Naive B cell (primary cell): ENCODE data around the gene ASAP2. TPM values are rescaled to one million over a fixed set of nuclear protein-coding genes. Genes with fewer than 3 reads are reported as not detected.
A peak's percentile ranks its signal among the peaks of the same experiment; 100 is the strongest.

ENCODE experiments used
- ATAC-seq, 2 donors: fragments of 150-1000 bp; cut with Tn5 transposase; 2 replicates each; pipeline ENCODE4 v1.10.0; 2021; ENCODE audit warnings: low read depth in 2 of 2, mild to moderate bottlenecking in 2 of 2, moderate library complexity in 2 of 2
- DNase-seq: peaks from one replicate; pipeline ENCODE4 v3.0.0; 2022
- H3K27ac Mint-ChIP-seq, 6 donors: one replicate each; pipeline ENCODE4 v1.8.0; 2020 to 2022; ENCODE audit warnings: mild to moderate bottlenecking in 6 of 6, mixed read lengths in 6 of 6, moderate library complexity in 5 of 6, inconsistent platforms in 2 of 6
- H3K27me3 Mint-ChIP-seq, 3 donors: one replicate each; pipeline ENCODE4 v1.8.0; 2021 to 2022; ENCODE audit warnings: mixed read lengths in 3 of 3, mild to moderate bottlenecking in 1 of 3
- H3K36me3 Mint-ChIP-seq, 2 donors: one replicate each; pipeline ENCODE4 v1.8.0; 2020 to 2022; ENCODE audit warnings: mixed read lengths in 2 of 2, inconsistent platforms in 1 of 2, mild to moderate bottlenecking in 1 of 2
- H3K4me1 Mint-ChIP-seq, 3 donors: one replicate each; pipeline ENCODE4 v1.8.0; 2020 to 2022; ENCODE audit warnings: mixed read lengths in 3 of 3, inconsistent platforms in 1 of 3, mild to moderate bottlenecking in 1 of 3, moderate library complexity in 1 of 3
- H3K4me3 Mint-ChIP-seq, 8 donors: one replicate each; pipeline ENCODE4 v1.8.0; 2020 to 2022; ENCODE audit warnings: mild to moderate bottlenecking in 8 of 8, mixed read lengths in 8 of 8, moderate library complexity in 8 of 8, inconsistent platforms in 2 of 8
- H3K9me3 Mint-ChIP-seq, 7 donors: one replicate each; pipeline ENCODE4 v1.8.0; 2020 to 2022; ENCODE audit warnings: mixed read lengths in 7 of 7, mild to moderate bottlenecking in 5 of 7, inconsistent platforms in 2 of 7, moderate library complexity in 1 of 7
- polyA plus RNA-seq, 6 donors: library from polyadenylated mRNA; unstranded; fragments of 300-500 nt; fragmentation: Illumina TruSeq; gene quantifications; one replicate each; pipeline ENCODE4 v1.2.3, GENCODE V29; 2021; ENCODE audit warnings: low read depth in 6 of 6

Gene ASAP2
- polyA plus RNA-seq, 6 donors from 2014 or later, result 0.09 TPM; not detected in 5

DNA sequence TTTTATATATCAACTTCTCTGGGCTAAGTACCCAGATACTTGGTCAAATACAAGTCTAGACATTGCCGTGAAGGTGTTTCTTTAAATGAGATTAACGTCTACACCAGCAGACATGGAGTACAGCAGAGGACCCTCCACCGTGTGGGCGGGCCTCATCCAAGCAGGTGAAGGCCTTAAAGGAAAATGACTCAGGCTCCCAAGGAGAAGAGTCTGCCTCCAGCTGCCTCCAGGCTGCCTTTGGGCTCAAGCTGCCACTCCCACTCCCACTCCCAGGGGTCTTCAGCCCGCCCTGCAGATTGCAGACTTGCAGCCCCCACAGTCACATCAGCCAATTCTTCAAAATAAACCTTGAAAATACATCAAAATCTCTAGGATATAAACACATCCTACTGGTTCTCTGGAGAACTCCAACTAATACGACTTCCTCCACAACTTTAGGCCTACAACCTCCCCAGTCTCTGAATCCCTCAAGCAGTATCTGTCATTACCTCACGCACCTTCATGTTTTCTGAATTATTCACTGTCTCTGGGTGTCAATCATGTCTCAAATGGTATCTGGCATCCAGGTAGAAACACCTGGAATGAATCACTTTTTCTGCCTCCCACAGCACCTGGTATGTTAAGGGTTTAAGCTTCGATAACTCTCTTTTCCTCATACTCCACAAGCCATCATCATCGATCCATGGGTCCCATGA lies 209.8 kb downstream of the ASAP2 start:
- peaks cover 7 to 16% of the 10 kb centered on the region in 2 donors for H3K36me3 Mint-ChIP-seq
- peak overlapping the region in 3 of 6 donors; percentile 8 to 37 (median 24) for H3K27ac Mint-ChIP-seq
- no peaks in the 10 kb centered on the region for H3K9me3 Mint-ChIP-seq
- no peak for DNase-seq
- H3K4me1 Mint-ChIP-seq, result peaks cover 18 to 27% (median 22%) of the 10 kb centered on the region in 3 donors
- ATAC-seq, result no peak
- H3K27me3 Mint-ChIP-seq, result no peaks in the 10 kb centered on the region
- no peak overlapping the region for H3K4me3 Mint-ChIP-seq

- peak overlapping the region in 2 of 6 donors; percentile 27 to 37 for H3K27ac Mint-ChIP-seq
- H3K4me1 Mint-ChIP-seq, result peaks cover 23 to 31% (median 27%) of the 10 kb centered on the region in 3 donors
- H3K36me3 Mint-ChIP-seq, result peaks cover 7 to 16% of the 10 kb centered on the region in 2 donors
These were observed 210.3 kb downstream of the ASAP2 start for GRCh38 chr2:9416962-9417316.

DNA sequence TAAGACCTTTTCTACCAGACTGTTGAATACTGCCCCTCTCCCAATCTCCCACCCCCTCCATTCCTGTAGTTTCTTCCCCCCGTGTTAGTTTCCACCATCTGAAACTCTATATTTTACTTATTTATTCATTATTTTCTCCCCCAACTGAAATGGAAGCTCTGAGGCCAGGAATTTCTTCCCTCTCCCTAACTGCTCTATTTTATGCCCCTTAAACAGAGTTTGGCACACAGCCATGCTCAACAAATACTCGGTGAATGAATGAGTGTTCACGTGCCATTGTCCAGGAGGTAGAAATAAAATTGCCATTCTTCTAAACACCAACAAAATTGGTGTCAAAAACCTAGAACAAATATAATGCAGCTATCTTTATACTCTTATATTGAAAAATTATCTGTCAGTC lies 211.1 kb downstream of the ASAP2 start:
- H3K27me3 Mint-ChIP-seq, result no peaks in the 10 kb centered on the region
- no peaks in the 10 kb centered on the region for H3K9me3 Mint-ChIP-seq
- peaks cover 7 to 12% of the 10 kb centered on the region in 2 donors for H3K36me3 Mint-ChIP-seq
- ATAC-seq (no peak), DNase-seq (no peak)
- H3K4me3 Mint-ChIP-seq, result no peak overlapping the region
- H3K27ac Mint-ChIP-seq, result no peak overlapping the region
- peaks cover 31 to 38% (median 35%) of the 10 kb centered on the region in 3 donors for H3K4me1 Mint-ChIP-seq

More at GRCh38 chr2:9416962-9417316, 210.3 kb downstream of the ASAP2 start:
- Mint-ChIP-seq H3K4me3 (no peak overlapping the region), H3K27me3 (no peaks in the 10 kb centered on the region), H3K9me3 (no peaks in the 10 kb centered on the region)
- ATAC-seq (no peak), DNase-seq (no peak)

GRCh38 chr2:9418746-9419145 lies 212.1 kb downstream of the ASAP2 start:
- DNase-seq, result no peak
- H3K4me1 Mint-ChIP-seq, result peaks cover 32 to 38% (median 37%) of the 10 kb centered on the region in 3 donors

DNA sequence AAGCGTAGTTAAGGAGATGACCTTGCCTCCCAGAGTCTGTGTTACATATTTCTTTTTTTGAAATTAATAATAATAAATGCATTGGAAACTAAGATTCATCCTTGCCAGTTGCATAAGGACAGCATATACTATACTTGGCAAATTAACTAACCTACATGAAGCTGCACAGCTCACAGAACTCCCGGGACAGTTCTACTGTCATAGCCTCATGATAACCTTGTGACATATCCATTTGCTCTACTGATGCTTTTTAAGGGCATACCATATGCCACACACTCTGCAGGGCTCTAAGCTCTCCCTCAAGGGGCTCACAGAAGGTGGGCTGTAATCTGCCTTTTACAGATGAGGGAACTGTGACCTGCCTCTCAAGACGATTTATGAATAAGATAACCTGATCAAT lies 212.9 kb downstream of the ASAP2 start:
- H3K27ac Mint-ChIP-seq, result no peak overlapping the region
- no peaks in the 10 kb centered on the region for H3K27me3 Mint-ChIP-seq
- H3K4me1 Mint-ChIP-seq, result peaks cover 32 to 37% (median 35%) of the 10 kb centered on the region in 3 donors
- ATAC-seq (no peak), DNase-seq (no peak)
- H3K36me3 Mint-ChIP-seq, result peaks cover 7 to 12% of the 10 kb centered on the region in 2 donors
- H3K4me3 Mint-ChIP-seq, result peak overlapping the region in 2 of 8 donors; percentile 3 to 23
- H3K9me3 Mint-ChIP-seq, result no peaks in the 10 kb centered on the region

More at GRCh38 chr2:9418746-9419145, 212.1 kb downstream of the ASAP2 start:
- no peak overlapping the region for H3K27ac Mint-ChIP-seq
- H3K27me3 Mint-ChIP-seq, result no peaks in the 10 kb centered on the region
- peak overlapping the region in 1 of 8 donors; percentile 29 for H3K4me3 Mint-ChIP-seq
- H3K36me3 Mint-ChIP-seq, result peaks cover 7 to 12% of the 10 kb centered on the region in 2 donors
- ATAC-seq, result no peak
- no peaks in the 10 kb centered on the region for H3K9me3 Mint-ChIP-seq

DNA sequence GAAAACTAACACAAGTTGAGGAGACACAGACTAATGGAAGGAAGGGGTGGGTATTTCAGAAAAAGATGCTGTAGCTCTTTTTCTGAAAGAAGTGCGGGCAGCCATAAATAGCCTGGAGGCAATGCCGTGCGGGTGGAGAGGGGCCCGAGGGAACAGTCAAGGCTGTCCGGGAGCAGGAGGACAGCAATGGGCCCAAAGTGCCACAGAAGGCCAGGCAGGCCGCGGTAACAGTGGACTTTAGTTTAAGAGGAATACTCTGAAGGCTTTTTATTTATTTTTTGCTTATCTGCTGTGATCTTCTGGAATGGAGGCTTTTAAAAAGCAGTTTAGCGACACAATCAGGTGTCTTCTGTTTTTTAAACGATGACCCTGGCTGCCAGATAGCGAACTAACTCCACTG lies 213.9 kb downstream of the ASAP2 start:
- no peaks in the 10 kb centered on the region for H3K27me3 Mint-ChIP-seq
- H3K9me3 Mint-ChIP-seq, result no peaks in the 10 kb centered on the region
- no peak for DNase-seq
- no peak for ATAC-seq
- peaks cover 32 to 37% (median 34%) of the 10 kb centered on the region in 3 donors for H3K4me1 Mint-ChIP-seq
- H3K4me3 Mint-ChIP-seq, result peak overlapping the region in 3 of 8 donors; percentile 19 to 85 (median 58)
- H3K27ac Mint-ChIP-seq, result peak overlapping the region in 2 of 6 donors; percentile 62 to 74
- H3K36me3 Mint-ChIP-seq, result peaks cover 7 to 12% of the 10 kb centered on the region in 2 donors

GRCh38 chr2:9422321-9423099 lies 215.9 kb downstream of the ASAP2 start:
- no peaks in the 10 kb centered on the region for H3K36me3 Mint-ChIP-seq
- peak overlapping the region in 5 of 6 donors; percentile 56 to 96 (median 86) for H3K27ac Mint-ChIP-seq
- no peaks in the 10 kb centered on the region for H3K27me3 Mint-ChIP-seq
- peaks cover 25 to 27% (median 26%) of the 10 kb centered on the region in 3 donors for H3K4me1 Mint-ChIP-seq
- H3K9me3 Mint-ChIP-seq, result no peaks in the 10 kb centered on the region
- H3K4me3 Mint-ChIP-seq, result peak overlapping the region in 2 of 8 donors; percentile 89 to 97
- ATAC-seq (no peak), DNase-seq (peak; percentile 21)

GRCh38 chr2:9423100-9423921 lies 216.7 kb downstream of the ASAP2 start, which contains the start of the genes CPSF3 and ITGB1BP1:
CPSF3 (plus strand) TSS chr2:9423654; CDS start chr2:9423774, 120 bp downstream.
ITGB1BP1 (minus strand) TSS chr2:9423528; CDS start chr2:9418697, 4,831 bp downstream.
- no peaks in the 10 kb centered on the region for H3K36me3 Mint-ChIP-seq
- H3K9me3 Mint-ChIP-seq, result no peaks in the 10 kb centered on the region
- peaks cover 23 to 26% (median 25%) of the 10 kb centered on the region in 3 donors for H3K4me1 Mint-ChIP-seq
- peak within 1 kb of the TSS in 2 of 8 donors; percentile 89 to 97 for H3K4me3 Mint-ChIP-seq
- no peaks in the 10 kb centered on the region for H3K27me3 Mint-ChIP-seq
- ATAC-seq (peak; percentile 90 to 91), DNase-seq (peak; percentile 97)
- peak within 1 kb of the TSS in 5 of 6 donors; percentile 84 to 98 (median 95) for H3K27ac Mint-ChIP-seq

DNA sequence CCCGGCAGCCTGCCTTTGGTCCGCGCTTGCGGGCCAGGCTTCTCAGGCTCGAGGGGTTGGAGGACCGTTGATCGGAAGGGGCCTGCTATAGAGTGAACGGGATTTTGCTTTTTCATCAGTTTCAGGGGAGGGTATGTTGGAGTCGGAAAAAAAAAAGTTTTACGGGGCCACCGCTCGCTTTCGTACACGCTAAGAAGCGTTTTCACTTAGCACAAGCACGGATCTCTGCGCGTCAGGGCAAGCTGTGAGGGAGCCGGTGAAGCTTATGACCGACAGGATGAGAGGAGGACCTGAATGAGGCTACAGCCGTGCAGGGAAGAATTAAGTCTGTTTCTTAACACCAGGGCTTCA lies 217.3 kb downstream of the ASAP2 start:
- DNase-seq, result no peak
- peak overlapping the region in 1 of 8 donors; percentile 97 for H3K4me3 Mint-ChIP-seq
- H3K36me3 Mint-ChIP-seq, result no peaks in the 10 kb centered on the region
- ATAC-seq, result peak; percentile 8 to 9
- no peaks in the 10 kb centered on the region for H3K9me3 Mint-ChIP-seq
- H3K27me3 Mint-ChIP-seq, result no peaks in the 10 kb centered on the region
- H3K4me1 Mint-ChIP-seq, result peaks cover 23 to 26% (median 25%) of the 10 kb centered on the region in 3 donors
- peak overlapping the region in 4 of 6 donors; percentile 94 to 98 (median 96) for H3K27ac Mint-ChIP-seq

DNA sequence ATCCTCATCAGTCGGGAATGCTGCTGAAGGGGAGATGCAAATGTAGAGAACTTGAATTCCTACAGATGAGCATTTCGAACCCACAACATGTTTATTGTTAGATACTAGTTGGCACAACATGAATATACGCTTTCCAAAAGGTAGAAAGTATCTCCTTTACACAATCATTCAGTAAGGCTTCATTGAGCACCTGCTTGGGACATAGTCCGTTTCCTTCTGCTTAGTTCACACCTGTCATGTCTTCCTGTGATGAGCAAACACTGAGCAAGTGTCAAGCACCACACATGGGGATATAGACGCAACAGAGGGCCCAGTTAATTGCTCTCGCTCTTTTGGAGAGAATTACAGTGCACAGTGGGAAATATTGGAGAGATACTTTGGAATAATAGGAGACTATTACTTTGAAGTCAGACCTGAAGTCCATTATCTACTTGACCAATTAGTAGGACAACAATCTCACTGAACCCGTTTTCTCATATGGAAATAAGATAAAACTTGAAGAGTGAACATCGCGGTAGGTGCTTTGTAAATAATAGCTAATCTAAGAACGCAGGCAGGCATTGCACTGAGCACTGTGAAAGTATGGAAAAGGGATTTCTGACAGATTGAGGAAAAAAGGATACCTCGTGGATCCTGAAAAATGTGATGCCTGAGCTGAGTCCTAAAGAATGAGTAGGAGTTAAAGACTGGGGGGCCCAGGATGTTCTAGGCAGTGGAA lies 218.0 kb downstream of the ASAP2 start:
- Mint-ChIP-seq H3K36me3 (no peaks in the 10 kb centered on the region), H3K4me1 (peaks cover 23 to 26% (median 25%) of the 10 kb centered on the region in 3 donors), H3K4me3 (peak overlapping the region in 1 of 8 donors; percentile 97), H3K27ac (peak overlapping the region in 1 of 6 donors; percentile 97), H3K27me3 (no peaks in the 10 kb centered on the region), H3K9me3 (no peaks in the 10 kb centered on the region)
- no peak for ATAC-seq
- no peak for DNase-seq

GRCh38 chr2:9428965-9429577 lies 222.5 kb downstream of the ASAP2 start:
- ATAC-seq (no peak), DNase-seq (no peak)
- Mint-ChIP-seq H3K27me3 (no peaks in the 10 kb centered on the region), H3K4me3 (no peak overlapping the region), H3K9me3 (no peaks in the 10 kb centered on the region), H3K36me3 (peaks cover 0 to 28% of the 10 kb centered on the region in 2 donors), H3K4me1 (peaks cover 0 to 4% (median 0%) of the 10 kb centered on the region in 3 donors), H3K27ac (no peak overlapping the region)
